GM12878 (cell line): ENCODE measurements around the gene CTNNA2. TPM values are rescaled to one million over a fixed set of nuclear protein-coding genes. Genes with fewer than 3 reads are reported as not detected.

Source experiments
- ATAC-seq: fragments of 200-7000 bp; cut with Tn5 transposase; 3 replicates; pipeline ENCODE4 v1.9.1; 2020; ENCODE audit warnings: mild to moderate bottlenecking, moderate library complexity
- BruUV-seq: library from RNA; stranded (reverse); fragments of 400-500 nt; replicated peaks from 2 replicates; lab custom pipeline; 2021; lab: Mats Ljungman, UMichigan
- CTCF ChIA-PET: fragments of 300-600 bp; sonication (Branson Sonifier 250); formaldehyde crosslinking; extraction: SDS; loops from one replicate; lab custom pipeline; 2021; ENCODE audit warnings: inconsistent platforms; lab: Yijun Ruan, JAX
- POLR2A ChIA-PET: fragments of 350-600 bp; formaldehyde crosslinking; extraction: SDS; loops from one replicate; lab custom pipeline; 2021; ENCODE audit warnings: inconsistent platforms; lab: Charles Lee
- RAD21 ChIA-PET: fragments of 300-600 bp; sonication (Branson Sonifier 250); formaldehyde crosslinking; loops from one replicate; lab custom pipeline; 2023; ENCODE audit warnings: antibody characterized with exemption; ENCODE audit not compliant: unreplicated experiment; lab: Charles Lee
- SMC1A ChIA-PET: fragments of 300-600 bp; sonication (Branson Sonifier 250); formaldehyde crosslinking; loops from one replicate; lab custom pipeline; 2023; ENCODE audit not compliant: unreplicated experiment, uncharacterized antibody; lab: Charles Lee
- DNase-seq: peaks from one replicate; pipeline ENCODE4 v3.0.0-alpha.2; 2011; ENCODE audit warnings: low read depth, low spot score
- FAIRE-seq: peaks from 3 replicates; lab custom pipeline; 2011; peaks lifted over from hg19 to GRCh38; lab: Jason Lieb, UNC
- H2AFZ ChIP-seq: 2 replicates; pipeline ENCODE4 v1.6.0; 2011; ENCODE audit warnings: low read depth, low read length, control low read depth; ENCODE audit not compliant: control insufficient read depth
- H3K27ac ChIP-seq: 2 replicates; pipeline ENCODE4 v1.5.1; 2011; ENCODE audit warnings: control low read depth; ENCODE audit not compliant: control insufficient read depth, insufficient read depth
- H3K27me3 ChIP-seq, 2 experiments: replicated peaks in 1 of 2; 2 replicates each; pipeline versions ENCODE4 v1.6.0 to v1.6.1; 2011; ENCODE audit warnings: low read length in 1 of 2; ENCODE audit not compliant: control insufficient read depth in 2 of 2, insufficient read depth in 2 of 2
- H3K36me3 ChIP-seq, 2 experiments: 2 replicates each; pipeline ENCODE4 v1.5.1; 2011; ENCODE audit warnings: low read length in 1 of 2; ENCODE audit not compliant: control insufficient read depth in 2 of 2, insufficient read depth in 2 of 2
- H3K4me1 ChIP-seq: 2 replicates; pipeline ENCODE4 v1.6.1; 2011; ENCODE audit warnings: mild to moderate bottlenecking, low read length, moderate library complexity, mixed read lengths; ENCODE audit not compliant: control insufficient read depth, insufficient read depth
- H3K4me2 ChIP-seq: 2 replicates; pipeline ENCODE4 v1.6.0; 2011; ENCODE audit warnings: control low read depth; ENCODE audit not compliant: control insufficient read depth, insufficient read depth
- H3K4me3 ChIP-seq: fragments of 200-600 bp; sonication (generic); 2 replicates; pipeline ENCODE4 v1.5.1; 2016
- H3K79me2 ChIP-seq: 2 replicates; pipeline ENCODE4 v1.6.0; 2011; ENCODE audit warnings: low read length; ENCODE audit not compliant: control insufficient read depth, insufficient read depth
- H3K9ac ChIP-seq: 2 replicates; pipeline ENCODE4 v1.8.0; 2011; ENCODE audit warnings: low read length, control low read depth, mixed read lengths; ENCODE audit not compliant: control insufficient read depth, insufficient read depth
- H3K9me3 ChIP-seq: replicated peaks from 3 replicates; pipeline ENCODE4 v1.5.1; 2011; ENCODE audit warnings: mild to moderate bottlenecking, low read length; ENCODE audit not compliant: control insufficient read depth, insufficient read depth
- H4K20me1 ChIP-seq: 2 replicates; pipeline ENCODE4 v1.6.0; 2011; ENCODE audit not compliant: control insufficient read depth, insufficient read depth
- BCL3 ChIP-seq: IDR thresholded peaks from 2 replicates; pipeline ENCODE4 v1.6.1; 2011; ENCODE audit warnings: borderline replicate concordance, low read depth, mild to moderate bottlenecking, moderate library complexity, low read length; ENCODE audit not compliant: insufficient read depth, poor library complexity, severe bottlenecking
- GATAD2B ChIP-seq: fragments of 450-650 bp; conservative IDR thresholded peaks from 2 replicates; pipeline ENCODE4 v1.6.1; 2017; ENCODE audit warnings: low read depth, mild to moderate bottlenecking, moderate library complexity
- MTA3 ChIP-seq: IDR thresholded peaks from 2 replicates; pipeline ENCODE4 v1.6.1; 2012; ENCODE audit warnings: low read length, inconsistent platforms, borderline replicate concordance
- MYB ChIP-seq: fragments of 150-350 bp; IDR thresholded peaks from 2 replicates; pipeline ENCODE4 v1.6.1; 2014; ENCODE audit warnings: mild to moderate bottlenecking, low read depth, low read length, borderline replicate concordance
- REST ChIP-seq: IDR thresholded peaks from 2 replicates; pipeline ENCODE4 v1.6.1; 2012; ENCODE audit warnings: mild to moderate bottlenecking, low read depth, low read length
- YY1 ChIP-seq: IDR thresholded peaks from 2 replicates; pipeline ENCODE4 v1.6.1; 2011; ENCODE audit warnings: low read depth, mild to moderate bottlenecking, low read length
- ZBTB11 ChIP-seq: fragments of 450-650 bp; formaldehyde crosslinking; IDR thresholded peaks from 2 replicates; pipeline ENCODE4 v1.5.0; 2022; ENCODE audit warnings: mild to moderate bottlenecking, missing genetic modification characterization
- WGBS: methylation state at CpG from one replicate; pipeline ENCODE4 v1.1.6; 2016; ENCODE audit warnings: low lambda C conversion rate; ENCODE audit not compliant: insufficient replicate concordance, insufficient coverage; ENCODE audit errors: missing lambda C conversion rate; 5-methylcytosine and 5-hydroxymethylcytosine counted together
- in situ Hi-C: fragments of 300-500 bp; cut with MboI; formaldehyde crosslinking; loops from 9 replicates; pipeline ENCODE4 v1.14.3; 2018; ENCODE audit warnings: mixed read lengths
- intact Hi-C: fragments of 100-400 bp; cut with micrococcal nuclease; formaldehyde crosslinking; loops from one replicate; pipeline ENCODE4 v1.14.2; 2022; ENCODE audit not compliant: unreplicated experiment
- polyA plus RNA-seq, 11 experiments: library from polyadenylated mRNA; depleted of rRNA in 4 of 11; unstranded in 6 of 11; stranded (reverse) in 5 of 11; fragments of >200 nt; fragmentation: Nextera tagmentation in 4 of 11; fragmentation: Illumina TruSeq in 1 of 11; extraction: Ambion mirVana in 4 of 11; extraction: Trizol in 1 of 11; gene quantifications; 1 replicate in 1 of 11; 2 replicates in 10 of 11; pipeline versions ENCODE4 v1.2.1 to v1.2.3, GENCODE V29; 2011 to 2016; ENCODE audit warnings: inconsistent platforms in 2 of 11, missing spikeins in 2 of 11, low read depth in 1 of 11
- total RNA-seq, 4 experiments: library from RNA; depleted of rRNA in 3 of 4; stranded (reverse); fragments of >200 nt in 3 of 4; fragmentation: Illumina TruSeq in 1 of 4; extraction: Trizol in 1 of 4; gene quantifications; 2 replicates each; pipeline versions ENCODE4 v1.2.1 to v1.2.3, GENCODE V29; 2013 to 2021

Gene CTNNA2
- total and polyA plus RNA-seq, 10 of the 15 experiments (the other 5 are each of a cell fraction or from before 2014, with no cell fraction given) = 2.4 to 36.2 (median 6.6) TPM

- no peak for TF ChIP-seq REST
- TF ChIP-seq ZBTB11 = no peak
Observed at GRCh38 chr2:79771493-79771892, 258.6 kb downstream of the CTNNA2 start (continued).

GRCh38 chr2:79774016-79774415 is 261.2 kb downstream of the CTNNA2 start:
- ATAC-seq (no peak), FAIRE-seq (no peak), DNase-seq (no peak)
- in situ Hi-C loops = no loop called here
- intact Hi-C loops = no loop called here
- ChIA-PET RAD21 (no interaction called here), SMC1A (no interaction called here), CTCF (no interaction called here), POLR2A (no interaction called here)
- Histone ChIP-seq H3K9ac (no peak overlapping the region), H3K79me2 (no peaks in the 10 kb centered on the region), H3K4me1 (no peaks in the 10 kb centered on the region), H3K27me3 (no peaks in the 10 kb centered on the region), H4K20me1 (no peaks in the 10 kb centered on the region), H3K4me2 (no peak overlapping the region), H3K4me3 (no peak overlapping the region), H3K9me3 (no peaks in the 10 kb centered on the region), H3K36me3 (no peaks in the 10 kb centered on the region), H2AFZ (no peak overlapping the region), H3K27ac (no peak overlapping the region)
- BruUV-seq = no TSS peak
- WGBS = 45% methylated on average over 2 of the region's 2 CpGs
- TF ChIP-seq GATAD2B (no peak), YY1 (no peak), MYB (no peak), BCL3 (no peak), MTA3 (no peak), ZBTB11 (no peak)
